ENCODE measurements around the gene PLXNA2.
A peak's percentile ranks its signal among the peaks of the same experiment; 100 is the strongest.

PLXNA2 gene

GRCh38 chr1:208248307-208248801 is 4.2 kb upstream of the PLXNA2 start:
- TF ChIP-seq POLR2A (IDR thresholded peaks at IDR 0.05; ENCODE audit: low read depth, low read length) (no peak), POLR2AphosphoS5 (IDR thresholded peaks at IDR 0.05; ENCODE audit: low read depth, low read length) (no peak), TAF1 (IDR thresholded peaks at IDR 0.05; ENCODE audit: borderline replicate concordance, low read depth, low read length) (no peak)
- DNase-seq (ENCODE audit: insufficient read length) (no peak), FAIRE-seq (no peak)

- no peak for TF ChIP-seq TAF1 (IDR thresholded peaks at IDR 0.05; ENCODE audit: borderline replicate concordance, low read depth, low read length)
- no peak for TF ChIP-seq POLR2AphosphoS5 (IDR thresholded peaks at IDR 0.05; ENCODE audit: low read depth, low read length)
- TF ChIP-seq POLR2A (IDR thresholded peaks at IDR 0.05; ENCODE audit: low read depth, low read length), result no peak
- DNase-seq (ENCODE audit: insufficient read length) (no peak), FAIRE-seq (no peak)
Observed at GRCh38 chr1:208247696-208248095, 3.5 kb upstream of the PLXNA2 start.

DNA sequence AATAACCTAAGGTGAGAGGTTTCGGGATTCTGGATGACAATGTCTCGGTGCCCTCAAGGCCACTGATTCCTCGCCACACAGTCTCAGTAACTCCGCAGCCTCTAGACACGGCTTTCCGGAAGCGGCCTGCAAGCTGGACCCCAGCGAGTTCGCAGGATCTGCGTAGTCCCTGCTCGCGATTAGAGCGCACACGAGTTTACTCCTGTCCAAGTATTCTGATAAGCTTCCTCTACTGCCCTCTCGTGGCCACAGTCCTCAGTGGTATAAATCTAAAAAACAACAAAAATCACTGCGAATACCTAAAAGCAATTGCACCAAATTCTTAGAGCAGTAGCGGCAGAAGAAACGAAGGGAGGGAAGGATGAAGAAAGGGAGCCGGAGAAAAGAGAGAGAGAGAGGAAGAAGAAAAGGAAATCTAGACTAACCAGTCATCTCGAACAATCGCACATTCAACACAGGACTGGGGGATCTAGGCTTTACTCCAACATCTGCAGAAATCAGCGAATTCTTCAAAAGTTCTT is 1.1 kb upstream of the PLXNA2 start:
- FAIRE-seq (peak; percentile 93), DNase-seq (ENCODE audit: insufficient read length) (peak; percentile 50)
- no peak for TF ChIP-seq TAF1 (IDR thresholded peaks at IDR 0.05; ENCODE audit: borderline replicate concordance, low read depth, low read length)
- TF ChIP-seq POLR2A (IDR thresholded peaks at IDR 0.05; ENCODE audit: low read depth, low read length), result no peak
- TF ChIP-seq POLR2AphosphoS5 (IDR thresholded peaks at IDR 0.05; ENCODE audit: low read depth, low read length), result no peak

DNA sequence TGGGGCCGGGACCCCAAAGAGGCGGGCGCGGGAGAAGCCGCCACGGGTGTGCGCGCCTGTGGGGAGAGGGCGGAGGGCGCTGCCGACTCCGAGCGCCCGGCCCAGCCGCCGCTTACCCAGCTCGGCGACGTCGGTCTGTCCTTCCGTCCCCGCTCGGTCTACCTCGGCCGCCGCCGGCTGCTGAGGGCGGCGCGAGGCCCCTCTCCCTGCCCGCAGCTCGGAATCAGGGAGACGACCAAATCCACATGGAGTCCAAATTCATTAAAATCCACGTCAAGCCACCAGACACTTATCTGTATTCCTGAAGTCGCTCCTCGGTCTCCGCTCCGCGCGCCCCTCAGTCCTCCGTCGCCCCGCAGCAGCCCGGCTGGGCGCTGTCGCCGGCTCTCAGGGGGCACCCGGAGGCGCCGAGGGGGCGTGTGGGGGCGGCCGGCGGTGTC is 637 bp downstream of the PLXNA2 start:
- TF ChIP-seq POLR2AphosphoS5 (IDR thresholded peaks at IDR 0.05; ENCODE audit: low read depth, low read length) (no peak), POLR2A (IDR thresholded peaks at IDR 0.05; ENCODE audit: low read depth, low read length) (no peak), TAF1 (IDR thresholded peaks at IDR 0.05; ENCODE audit: borderline replicate concordance, low read depth, low read length) (no peak)
- FAIRE-seq (no peak), DNase-seq (ENCODE audit: insufficient read length) (no peak)

DNA sequence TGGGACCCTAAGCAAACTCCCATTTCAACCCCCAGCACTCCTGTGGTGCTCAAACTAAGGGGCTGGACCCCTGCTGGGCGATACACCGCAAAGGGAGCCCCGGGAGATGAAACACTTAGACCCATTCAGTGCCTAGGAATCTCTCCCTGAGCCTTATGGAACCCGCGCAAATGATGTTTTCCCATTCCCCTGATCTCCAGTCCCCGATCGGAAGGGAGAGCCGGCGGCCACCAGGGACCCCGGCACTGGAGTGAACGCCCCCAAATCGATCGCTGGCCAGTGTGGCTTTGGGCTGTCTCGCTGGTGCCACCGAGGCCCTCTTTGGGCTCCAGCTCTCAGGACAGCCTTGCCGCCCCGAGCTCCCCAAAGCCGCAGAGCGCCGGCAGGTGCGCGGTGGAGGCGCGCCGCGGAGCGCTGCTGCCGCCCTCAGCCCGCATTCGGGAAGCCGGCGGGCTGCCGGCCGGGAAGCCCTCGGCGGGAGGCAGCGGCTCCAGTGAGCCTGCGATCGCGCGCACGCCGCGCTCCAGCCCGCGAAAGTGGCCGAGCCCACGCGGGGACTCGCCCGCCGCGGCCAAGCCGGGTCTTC is 1.1 kb downstream of the PLXNA2 start:
- TF ChIP-seq POLR2A (IDR thresholded peaks at IDR 0.05; ENCODE audit: low read depth, low read length), result no peak
- TF ChIP-seq TAF1 (IDR thresholded peaks at IDR 0.05; ENCODE audit: borderline replicate concordance, low read depth, low read length), result no peak
- TF ChIP-seq POLR2AphosphoS5 (IDR thresholded peaks at IDR 0.05; ENCODE audit: low read depth, low read length), result no peak
- no peak for DNase-seq (ENCODE audit: insufficient read length)
- FAIRE-seq, result no peak

GRCh38 chr1:208242146-208242545 is 2.0 kb downstream of the PLXNA2 start:
- DNase-seq (ENCODE audit: insufficient read length) (no peak), FAIRE-seq (no peak)
- no peak for TF ChIP-seq POLR2A (IDR thresholded peaks at IDR 0.05; ENCODE audit: low read depth, low read length)
- TF ChIP-seq TAF1 (IDR thresholded peaks at IDR 0.05; ENCODE audit: borderline replicate concordance, low read depth, low read length), result no peak
- no peak for TF ChIP-seq POLR2AphosphoS5 (IDR thresholded peaks at IDR 0.05; ENCODE audit: low read depth, low read length)

- FAIRE-seq, result no peak
- no peak for DNase-seq (ENCODE audit: insufficient read length)
- TF ChIP-seq TAF1 (IDR thresholded peaks at IDR 0.05; ENCODE audit: borderline replicate concordance, low read depth, low read length), result no peak
- TF ChIP-seq POLR2AphosphoS5 (IDR thresholded peaks at IDR 0.05; ENCODE audit: low read depth, low read length), result no peak
- no peak for TF ChIP-seq POLR2A (IDR thresholded peaks at IDR 0.05; ENCODE audit: low read depth, low read length)
Observed at GRCh38 chr1:208241512-208241911, 2.7 kb downstream of the PLXNA2 start.

DNA sequence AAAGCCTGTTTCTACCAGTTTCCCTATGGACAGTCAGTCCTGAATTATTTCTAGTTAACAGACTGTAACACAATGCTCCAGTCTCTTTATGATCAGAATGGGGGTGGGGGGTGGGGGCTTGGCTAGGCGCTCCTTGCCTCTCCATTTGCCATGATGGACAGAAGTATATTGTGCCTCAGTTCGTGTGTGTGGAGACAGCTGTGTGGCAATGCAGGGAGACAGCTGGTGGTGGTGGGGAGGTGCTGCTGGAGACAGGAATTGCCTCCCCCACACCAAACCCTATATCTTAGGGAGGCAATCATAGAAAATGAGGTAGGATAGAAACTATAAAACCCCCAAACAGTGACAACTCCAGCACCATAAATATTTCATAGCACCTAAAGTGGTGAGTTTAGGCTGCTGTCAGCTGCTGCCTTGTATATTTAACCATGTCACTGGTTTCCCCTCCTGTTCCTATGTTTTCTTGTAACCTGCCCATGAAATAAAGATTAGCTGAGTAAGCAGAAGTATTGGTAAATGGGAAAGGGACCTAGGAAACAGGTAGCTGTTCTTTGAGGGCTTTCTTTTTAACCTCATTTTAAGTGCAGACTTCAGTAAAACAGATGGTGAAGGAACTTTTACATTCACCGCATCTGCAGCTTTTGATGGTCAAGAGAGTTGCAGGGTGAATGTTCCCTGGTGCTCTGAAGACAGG is 3.4 kb downstream of the PLXNA2 start:
- DNase-seq (ENCODE audit: insufficient read length) (no peak), FAIRE-seq (no peak)
- no peak for TF ChIP-seq POLR2AphosphoS5 (IDR thresholded peaks at IDR 0.05; ENCODE audit: low read depth, low read length)
- no peak for TF ChIP-seq TAF1 (IDR thresholded peaks at IDR 0.05; ENCODE audit: borderline replicate concordance, low read depth, low read length)
- TF ChIP-seq POLR2A (IDR thresholded peaks at IDR 0.05; ENCODE audit: low read depth, low read length), result no peak

GRCh38 chr1:208239473-208240381 is 4.5 kb downstream of the PLXNA2 start:
- no peak for TF ChIP-seq POLR2AphosphoS5 (IDR thresholded peaks at IDR 0.05; ENCODE audit: low read depth, low read length)
- TF ChIP-seq TAF1 (IDR thresholded peaks at IDR 0.05; ENCODE audit: borderline replicate concordance, low read depth, low read length), result no peak
- TF ChIP-seq POLR2A (IDR thresholded peaks at IDR 0.05; ENCODE audit: low read depth, low read length), result no peak
- no peak for DNase-seq (ENCODE audit: insufficient read length)
- FAIRE-seq, result no peak

DNA sequence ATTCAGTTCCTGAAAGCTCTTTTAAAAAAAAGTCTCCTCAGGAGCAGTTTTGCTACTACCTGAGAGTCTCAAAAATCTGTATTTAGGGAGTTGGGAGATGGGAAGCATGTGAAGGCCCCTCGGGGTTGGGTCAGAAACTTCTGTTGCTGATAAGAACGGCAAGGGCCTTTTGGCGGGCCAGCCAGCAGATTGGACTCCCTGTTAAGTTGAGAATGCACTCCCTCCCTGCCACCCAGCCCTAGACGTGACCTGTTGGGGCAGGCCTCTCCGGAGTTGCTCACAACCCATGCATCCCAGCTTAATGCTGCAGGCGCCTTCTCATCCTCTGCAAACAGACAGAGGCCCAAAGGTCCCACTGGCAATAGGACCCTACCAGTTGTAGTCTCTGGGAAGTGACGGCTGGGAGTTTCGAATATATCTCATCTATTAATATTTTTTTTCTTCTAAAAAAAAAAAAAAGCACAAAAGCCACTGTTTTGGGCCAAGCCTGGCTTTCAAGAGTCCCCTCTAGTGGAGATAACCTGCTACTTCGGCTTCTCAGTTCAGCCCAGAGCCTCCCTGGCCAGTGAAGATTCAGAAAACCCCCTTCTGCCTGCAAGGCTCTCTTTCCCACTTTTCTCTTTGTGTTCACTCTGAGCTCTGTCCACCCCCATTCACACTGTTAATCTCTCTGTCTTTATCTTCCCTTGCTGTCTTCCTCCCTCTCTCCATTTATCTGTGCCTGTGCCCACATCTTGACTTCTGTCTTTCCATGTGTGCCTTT is 5.3 kb downstream of the PLXNA2 start:
- FAIRE-seq, result no peak
- TF ChIP-seq POLR2AphosphoS5 (IDR thresholded peaks at IDR 0.05; ENCODE audit: low read depth, low read length) (no peak), TAF1 (IDR thresholded peaks at IDR 0.05; ENCODE audit: borderline replicate concordance, low read depth, low read length) (no peak), POLR2A (IDR thresholded peaks at IDR 0.05; ENCODE audit: low read depth, low read length) (no peak)
- DNase-seq (ENCODE audit: insufficient read length), result no peak

Data from GM12892 (cell line).